Measurements from ENCODE around the gene ELF2. TPM values are rescaled to one million over a fixed set of nuclear protein-coding genes. Genes with fewer than 3 reads are reported as not detected.

The ELF2 gene
- total RNA-seq, 4 donors from 2014 or later: 51.3 to 64.9 (median 64.2) TPM

GRCh38 chr4:139054791-139055505, 122.1 kb downstream of the ELF2 start:
- no peak for TF ChIP-seq CTCF (IDR thresholded peaks at IDR 0.05; ENCODE audit: low read depth)

- no peak for TF ChIP-seq CTCF (IDR thresholded peaks at IDR 0.05; ENCODE audit: low read depth)
Measured at GRCh38 chr4:139053909-139054308, 123.1 kb downstream of the ELF2 start.

- no peak for TF ChIP-seq CTCF (IDR thresholded peaks at IDR 0.05; ENCODE audit: low read depth)
Measured at GRCh38 chr4:139050446-139050845, 126.6 kb downstream of the ELF2 start.

- TF ChIP-seq CTCF (IDR thresholded peaks at IDR 0.05; ENCODE audit: low read depth): no peak
Measured at GRCh38 chr4:139048026-139048425, 129.0 kb downstream of the ELF2 start.

- TF ChIP-seq CTCF (IDR thresholded peaks at IDR 0.05; ENCODE audit: low read depth): no peak
Measured at GRCh38 chr4:139044291-139044690, 132.7 kb downstream of the ELF2 start.

- TF ChIP-seq CTCF (IDR thresholded peaks at IDR 0.05; ENCODE audit: low read depth): no peak
Measured at GRCh38 chr4:139042981-139043460, 134.0 kb downstream of the ELF2 start.

GRCh38 chr4:139038874-139039443, 138.1 kb downstream of the ELF2 start:
- no peak for TF ChIP-seq CTCF (IDR thresholded peaks at IDR 0.05; ENCODE audit: low read depth)
